Heart left ventricle (tissue), 16 donors: ENCODE measurements around the gene ESM1. TPM values are rescaled to one million over a fixed set of nuclear protein-coding genes. Genes with fewer than 3 reads are reported as not detected.
A peak's percentile ranks its signal among the peaks of the same experiment; 100 is the strongest.

ENCODE experiments used
- ATAC-seq, 4 donors: fragments of 200-7000 bp; cut with Tn5 transposase; one replicate each; pipeline ENCODE4 v1.9.1; 2020 to 2022; ENCODE audit warnings: moderate library complexity in 4 of 4, mild to moderate bottlenecking in 3 of 4, moderate number of reproducible peaks in 1 of 4
- DNase-seq, 5 donors: peaks; one replicate each; pipeline ENCODE4 v3.0.0-alpha.2; 2020
- H3K27ac ChIP-seq, 12 donors: fragments of 200-600 bp; sonication (generic) in 4 of 12; one replicate each; pipeline versions ENCODE4 v1.5.0 to v1.8.0; 2016 to 2022; ENCODE audit warnings: mild to moderate bottlenecking in 2 of 12
- H3K27me3 ChIP-seq, 9 donors: fragments of 200-600 bp; sonication (generic) in 2 of 9; one replicate each; pipeline versions ENCODE4 v1.5.1 to v1.8.0; 2016 to 2022; ENCODE audit warnings: mild to moderate bottlenecking in 3 of 9
- H3K36me3 ChIP-seq, 9 donors: fragments of 200-600 bp; sonication (generic) in 2 of 9; one replicate each; pipeline versions ENCODE4 v1.5.0 to v1.8.0; 2018 to 2022; ENCODE audit warnings: mild to moderate bottlenecking in 2 of 9
- H3K4me1 ChIP-seq, 12 donors: fragments of 200-600 bp; sonication (generic) in 4 of 12; one replicate each; pipeline versions ENCODE4 v1.5.0 to v1.8.0; 2016 to 2022; ENCODE audit warnings: mild to moderate bottlenecking in 3 of 12
- H3K4me3 ChIP-seq, 12 donors: fragments of 200-600 bp; sonication (generic) in 4 of 12; one replicate each; pipeline versions ENCODE4 v1.5.0 to v1.8.0; 2017 to 2022; ENCODE audit warnings: mild to moderate bottlenecking in 9 of 12, moderate library complexity in 4 of 12
- H3K9me3 ChIP-seq, 12 donors: fragments of 200-600 bp; sonication (generic) in 4 of 12; one replicate each; pipeline versions ENCODE4 v1.5.0 to v1.8.0; 2016 to 2022; ENCODE audit warnings: mild to moderate bottlenecking in 1 of 12
- POLR2A ChIP-seq, 2 donors: fragments of 450-650 bp; IDR thresholded peaks; one replicate each; pipeline ENCODE4 v1.6.1; 2017; ENCODE audit warnings: antibody characterized with exemption in 2 of 2, mild to moderate bottlenecking in 2 of 2, moderate library complexity in 2 of 2
- WGBS, 4 donors: extraction: QIAGEN DNeasy Blood & Tissue Kit in 2 of 4; methylation state at CpG; one replicate each; pipeline versions ENCODE4 v1.1.5 to v1.1.7; 2013 to 2018; 5-methylcytosine and 5-hydroxymethylcytosine counted together
- intact Hi-C, 10 donors: fragments of 100-400 bp; cut with DNase I; formaldehyde crosslinking; loops; one replicate each; pipeline versions ENCODE4 v1.11.1 to v1.14.2; 2022
- polyA plus RNA-seq, 2 donors: library from polyadenylated mRNA; stranded (reverse); fragments of 200-250 nt; gene quantifications; one replicate each; pipeline ENCODE4 v1.2.3, GENCODE V29; 2013
- total RNA-seq, 9 donors: library from RNA; depleted of rRNA in 2 of 9; stranded (reverse); fragments of >200 nt in 2 of 9; fragmentation: NEBNext Ultra II Directional in 3 of 9; extraction: Animal tissue kit (Norgen Biotek cat#: 25700) in 3 of 9; gene quantifications; one replicate each; pipeline versions ENCODE4 v1.1.0 to v1.2.4, GENCODE V29; 2016 to 2023
- TF ChIP-seq, protein P1 (sequence below), 12 donors: fragments of 200-600 bp; sonication (generic) in 4 of 12; IDR thresholded peaks; one replicate each; pipeline versions ENCODE4 v1.5.0 to v1.8.0; 2018 to 2022; ENCODE audit warnings: antibody characterized with exemption in 12 of 12, mild to moderate bottlenecking in 5 of 12
- donor health status: ischemic (EF 13 %, LVEDD 7.1; RV severe dilation, severe dysfunction).
- donor health status: healthy with polysubstance abuse.
- donor health status: DM: no; HTN: yes; CAD: no.
- donor health status: DM: no; HTN: no; CAD: no.
- donor health status: ischemic (EF 25% LVEDD 6.9; RV normal size, moderate dysfunction).
- donor health status: ischemic (EF 25% LVEDD 5.7; RV mildly dilated, moderate dysfunction).
- donor health status: healthy.
- donor health status: DM: yes; HTN: yes; CAD: no.
- donor health status: ischemic (EF 35%, LVEDD 5.7; RV mildly dilated, moderate dysfunction).
- donor health status: nonischemic (EF 11% LVEDD 7.7; RV severe dilation, severe dysfunction).
- donor health status: DM: yes; HTN: yes; CAD: no.
- donor health status: PGD.
- donor health status: ischemic (EF 29% LVEDD 5.4; RV normal size, mild dysfunction).
- donor health status: nonischemic (EF 23%, LVEDD 6.1; RV moderate dilation, normal function).

Gene ESM1
- total and polyA plus RNA-seq, 11 donors, result 0.23 to 3.8 (median 0.77) TPM; not detected in 5

DNA sequence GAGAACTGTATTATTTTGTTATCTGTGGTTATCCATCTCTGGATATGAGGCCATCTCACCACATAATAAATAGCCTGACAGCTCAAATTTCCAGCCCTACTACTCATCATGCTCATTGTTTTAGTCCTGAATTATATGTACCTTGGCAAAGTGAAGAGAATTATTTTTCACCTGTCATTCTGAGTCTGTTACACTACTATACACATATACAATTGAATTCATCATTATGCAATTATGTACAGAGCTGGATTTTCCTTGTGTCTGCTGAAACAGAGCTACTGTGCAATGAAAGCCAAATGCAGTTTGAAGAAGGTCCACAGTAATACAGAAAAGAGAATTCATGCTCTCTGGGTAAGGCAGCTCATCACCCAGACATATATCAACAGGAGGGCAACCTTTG, 28.5 kb downstream of the ESM1 start:
- H3K27me3 ChIP-seq, result peaks cover 0 to 10% (median 0%) of the 10 kb centered on the region in 9 donors
- ATAC-seq (no peak), DNase-seq (no peak)
- H3K4me3 ChIP-seq, result no peak overlapping the region
- H3K27ac ChIP-seq, result no peak overlapping the region
- TF ChIP-seq, protein P1, sequence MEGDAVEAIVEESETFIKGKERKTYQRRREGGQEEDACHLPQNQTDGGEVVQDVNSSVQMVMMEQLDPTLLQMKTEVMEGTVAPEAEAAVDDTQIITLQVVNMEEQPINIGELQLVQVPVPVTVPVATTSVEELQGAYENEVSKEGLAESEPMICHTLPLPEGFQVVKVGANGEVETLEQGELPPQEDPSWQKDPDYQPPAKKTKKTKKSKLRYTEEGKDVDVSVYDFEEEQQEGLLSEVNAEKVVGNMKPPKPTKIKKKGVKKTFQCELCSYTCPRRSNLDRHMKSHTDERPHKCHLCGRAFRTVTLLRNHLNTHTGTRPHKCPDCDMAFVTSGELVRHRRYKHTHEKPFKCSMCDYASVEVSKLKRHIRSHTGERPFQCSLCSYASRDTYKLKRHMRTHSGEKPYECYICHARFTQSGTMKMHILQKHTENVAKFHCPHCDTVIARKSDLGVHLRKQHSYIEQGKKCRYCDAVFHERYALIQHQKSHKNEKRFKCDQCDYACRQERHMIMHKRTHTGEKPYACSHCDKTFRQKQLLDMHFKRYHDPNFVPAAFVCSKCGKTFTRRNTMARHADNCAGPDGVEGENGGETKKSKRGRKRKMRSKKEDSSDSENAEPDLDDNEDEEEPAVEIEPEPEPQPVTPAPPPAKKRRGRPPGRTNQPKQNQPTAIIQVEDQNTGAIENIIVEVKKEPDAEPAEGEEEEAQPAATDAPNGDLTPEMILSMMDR (IDR thresholded peaks at IDR 0.05), result no peak
- TF ChIP-seq POLR2A (IDR thresholded peaks at IDR 0.05), result no peak
- H3K9me3 ChIP-seq, result peaks cover 0 to 15% (median 0%) of the 10 kb centered on the region in 12 donors
- no peaks in the 10 kb centered on the region for H3K36me3 ChIP-seq
- H3K4me1 ChIP-seq, result no peaks in the 10 kb centered on the region
- intact Hi-C loops, result no loop called here

DNA sequence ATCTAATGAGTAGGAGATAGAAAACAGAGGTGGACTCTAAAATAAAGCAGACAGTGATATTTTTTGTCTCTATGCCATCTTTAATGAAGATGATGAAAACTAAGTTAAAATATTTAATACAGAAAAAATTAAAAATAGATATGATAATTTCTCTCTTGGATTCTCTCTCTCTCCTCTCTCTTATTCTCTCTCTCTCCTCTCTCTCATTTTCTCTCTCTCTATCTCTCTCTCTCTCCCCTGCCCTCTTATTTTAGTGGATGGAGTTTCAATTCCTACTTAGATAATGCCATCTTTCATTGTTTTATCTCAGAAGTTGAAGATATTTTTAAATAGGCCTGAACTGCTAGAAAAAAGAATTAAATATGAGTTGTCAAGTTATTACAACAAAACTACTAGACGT, 38.2 kb downstream of the ESM1 start:
- 71 to 88% (median 85%) methylated on average over 1 of the region's 1 CpG for WGBS, 4 donors
- H3K9me3 ChIP-seq, result no peaks in the 10 kb centered on the region
- ATAC-seq, result no peak
- no peak overlapping the region for H3K27ac ChIP-seq
- H3K27me3 ChIP-seq, result peaks cover 0 to 3% (median 0%) of the 10 kb centered on the region in 9 donors
- DNase-seq, result no peak
- no peak overlapping the region for H3K4me3 ChIP-seq
- intact Hi-C loops, result loop anchor here in 2 of 10 donors (5.0 to 10.0 kb wide), 2 partner anchors 198 to 200 kb away; no protein-coding TSS in a partner anchor
- TF ChIP-seq, protein P1 (IDR thresholded peaks at IDR 0.05), result no peak
- TF ChIP-seq POLR2A (IDR thresholded peaks at IDR 0.05), result no peak
- no peaks in the 10 kb centered on the region for H3K36me3 ChIP-seq
- H3K4me1 ChIP-seq, result no peaks in the 10 kb centered on the region

DNA sequence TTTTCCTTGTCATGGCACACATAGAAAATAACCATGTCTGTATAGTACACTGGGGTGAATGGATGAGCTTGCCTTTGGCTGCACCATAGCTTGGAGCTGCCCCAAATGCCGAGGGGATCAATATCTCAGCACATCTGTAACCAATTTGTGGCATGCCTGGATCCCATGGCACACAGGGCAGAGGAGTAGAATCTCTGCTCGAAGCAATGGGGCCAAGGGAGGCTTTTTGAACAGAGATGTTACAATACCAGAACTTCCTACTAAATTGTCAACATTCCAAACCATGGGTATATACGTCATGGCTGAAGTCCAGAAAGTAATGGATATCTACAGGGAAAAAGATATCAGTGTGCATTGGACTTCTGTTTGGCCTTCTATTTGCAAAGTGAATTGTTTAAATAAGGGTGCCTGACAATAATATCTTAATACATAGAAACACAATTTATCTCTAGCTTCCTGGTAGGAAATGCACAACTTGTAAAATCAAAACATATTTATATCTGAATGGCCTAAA, 39.0 kb downstream of the ESM1 start:
- Histone ChIP-seq H3K9me3 (no peaks in the 10 kb centered on the region), H3K4me3 (no peak overlapping the region), H3K4me1 (no peaks in the 10 kb centered on the region), H3K27me3 (peaks cover 0 to 3% (median 0%) of the 10 kb centered on the region in 9 donors), H3K36me3 (no peaks in the 10 kb centered on the region), H3K27ac (no peak overlapping the region)
- WGBS, 4 donors, result 68 to 81% (median 72%) methylated on average over 3 of the region's 3 CpGs
- intact Hi-C loops, result loop anchor here in 2 of 10 donors (5.0 to 10.0 kb wide), 2 partner anchors 198 to 201 kb away; no protein-coding TSS in a partner anchor
- no peak for DNase-seq
- TF ChIP-seq, protein P1 (IDR thresholded peaks at IDR 0.05), result no peak
- TF ChIP-seq POLR2A (IDR thresholded peaks at IDR 0.05), result no peak
- ATAC-seq, result no peak

DNA sequence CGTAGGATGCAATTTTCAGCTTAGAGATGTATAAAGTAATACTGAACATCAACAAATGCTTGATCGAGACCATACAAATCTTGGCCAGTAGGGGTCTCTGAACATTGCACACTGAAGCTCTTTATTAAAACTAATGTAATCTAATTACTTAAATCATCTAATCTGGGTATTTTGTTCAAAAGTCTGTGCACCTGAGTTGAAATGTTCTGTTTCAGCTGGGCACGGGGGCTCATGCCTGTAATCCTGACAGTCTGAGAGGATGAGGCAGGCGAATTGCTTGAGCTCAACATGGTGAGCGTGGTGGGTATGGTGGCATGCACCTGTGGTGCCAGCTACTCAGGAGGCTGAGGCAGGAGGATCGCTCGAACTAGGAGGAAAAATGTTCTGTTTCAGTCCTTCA, 41.0 kb downstream of the ESM1 start:
- no peak for TF ChIP-seq POLR2A (IDR thresholded peaks at IDR 0.05)
- TF ChIP-seq, protein P1 (IDR thresholded peaks at IDR 0.05), result peak; percentile 46 to 78 (median 65)
- Histone ChIP-seq H3K27me3 (peaks cover 0 to 3% (median 0%) of the 10 kb centered on the region in 9 donors), H3K4me1 (no peaks in the 10 kb centered on the region), H3K36me3 (no peaks in the 10 kb centered on the region), H3K4me3 (no peak overlapping the region), H3K27ac (no peak overlapping the region), H3K9me3 (no peaks in the 10 kb centered on the region)
- DNase-seq (peak in 1 of 5 donors; percentile 16), ATAC-seq (no peak)
- 64 to 71% (median 68%) methylated on average over 7 of the region's 7 CpGs for WGBS, 4 donors
- intact Hi-C loops, result loop anchor here in 8 of 10 donors (2.0 to 10.0 kb wide), 4 partner anchors 198 to 203 kb away; no protein-coding TSS in a partner anchor
